CD4-positive, alpha-beta T cell treated with Interleukin-4 for 4 hours (primary cell): ENCODE measurements around the gene C2orf42.
A peak's percentile ranks its signal among the peaks of the same experiment; 100 is the strongest.
"Not testable (repeated sequence)": the region's sequence is repeated elsewhere in the genome, so short reads cannot be mapped to it uniquely, and the experiment has no call there.

Source experiments
- DNase-seq: peaks from one replicate; pipeline ENCODE4 v3.0.0-alpha.2; 2020

C2orf42 gene

GRCh38 chr2:70169654-70170245 lies 21.1 kb downstream of the C2orf42 start:
- not testable (repeated sequence) for DNase-seq

GRCh38 chr2:70161069-70161534 lies 29.7 kb downstream of the C2orf42 start:
- DNase-seq = no peak

GRCh38 chr2:70160545-70160944 lies 30.3 kb downstream of the C2orf42 start:
- DNase-seq = no peak

GRCh38 chr2:70149130-70149686 lies 41.6 kb downstream of the C2orf42 start:
- DNase-seq = not testable (repeated sequence)

- DNase-seq = not testable (repeated sequence)
These were observed 42.5 kb downstream of the C2orf42 start for GRCh38 chr2:70148211-70148760.

- peak; percentile 47 for DNase-seq
These were observed 44.7 kb downstream of the C2orf42 start for GRCh38 chr2:70145851-70146739.

- DNase-seq = no peak
These were observed 45.7 kb downstream of the C2orf42 start for GRCh38 chr2:70145144-70145490.

GRCh38 chr2:70144443-70145143 lies 46.2 kb downstream of the C2orf42 start:
- DNase-seq = no peak

- peak; percentile 68 for DNase-seq
These were observed 47.3 kb downstream of the C2orf42 start for GRCh38 chr2:70143314-70144150.

- DNase-seq = peak; percentile 99
These were observed 48.1 kb downstream of the C2orf42 start for GRCh38 chr2:70142590-70143313.

- DNase-seq = no peak
These were observed 48.8 kb downstream of the C2orf42 start for GRCh38 chr2:70141902-70142589.

- DNase-seq = peak; percentile 76
These were observed 49.5 kb downstream of the C2orf42 start for GRCh38 chr2:70141212-70141901.

GRCh38 chr2:70140791-70141211 lies 50.0 kb downstream of the C2orf42 start:
- DNase-seq = no peak

GRCh38 chr2:70134323-70134983 lies 56.4 kb downstream of the C2orf42 start:
- not testable (repeated sequence) for DNase-seq

GRCh38 chr2:70133491-70134322 lies 57.1 kb downstream of the C2orf42 start:
- peak; percentile 70 for DNase-seq

GRCh38 chr2:70133127-70133452 lies 57.7 kb downstream of the C2orf42 start:
- DNase-seq = no peak

GRCh38 chr2:70132244-70133126 lies 58.3 kb downstream of the C2orf42 start:
- peak; percentile 83 for DNase-seq
